ENCODE results near the gene ZNF101.
A peak's percentile ranks its signal among the peaks of the same experiment; 100 is the strongest.

DNA sequence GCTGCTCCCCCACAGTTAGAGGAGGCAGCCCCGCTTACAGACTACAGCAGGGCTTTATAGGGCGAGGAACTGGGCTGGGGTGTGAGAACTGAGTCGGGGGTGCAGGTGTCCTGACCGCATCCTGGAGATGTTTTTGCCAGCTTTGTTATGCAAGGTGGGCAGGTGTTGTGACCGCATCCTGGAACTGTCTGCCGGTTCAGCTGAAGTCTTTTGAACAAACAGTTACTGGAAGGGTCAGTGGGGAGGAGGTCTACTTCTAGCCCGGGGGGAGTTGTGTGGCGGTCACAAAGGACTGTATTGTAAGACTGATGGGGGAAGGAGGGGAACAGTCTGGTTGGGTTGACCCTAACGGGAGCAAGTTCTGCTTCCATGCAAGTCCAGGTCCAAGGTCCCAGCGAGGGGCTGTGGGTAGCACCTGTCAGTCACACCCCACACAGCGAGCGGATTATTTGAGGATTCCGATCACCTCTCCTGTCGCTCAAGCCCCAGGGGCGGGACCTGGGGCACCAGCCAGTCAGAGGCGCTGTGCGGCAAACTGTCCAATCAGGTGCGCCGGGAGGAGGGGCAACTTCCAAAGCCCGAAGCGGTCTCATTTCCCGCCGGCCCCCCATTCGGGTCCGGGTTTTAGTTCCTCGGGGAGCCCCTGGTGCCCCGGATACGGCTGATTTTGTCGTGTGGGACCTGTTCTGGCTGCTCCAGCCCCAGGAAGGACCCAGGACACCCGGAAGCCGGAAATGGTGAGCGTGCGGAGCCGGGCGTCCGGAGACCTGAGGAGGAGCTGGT lies at the start of gene ZNF101:
- no peak for TF ChIP-seq CTCF (IDR thresholded peaks at IDR 0.05)
- TF ChIP-seq POLR2A (IDR thresholded peaks at IDR 0.05) = peak in 1 of 2 donors; percentile 60
